Measurements from ENCODE around the gene BRSK1. TPM values are rescaled to one million over a fixed set of nuclear protein-coding genes. Genes with fewer than 3 reads are reported as not detected.

Gene BRSK1
- total and polyA plus RNA-seq, 2 of the 13 experiments (the other 11 are each of a cell fraction or from before 2014, with no cell fraction given): 0.18 to 1.2 TPM

GRCh38 chr19:55279770-55280643 is 3.8 kb upstream of the BRSK1 start, which contains the start of gene HSPBP1 (continued):
- TF ChIP-seq, protein P1, sequence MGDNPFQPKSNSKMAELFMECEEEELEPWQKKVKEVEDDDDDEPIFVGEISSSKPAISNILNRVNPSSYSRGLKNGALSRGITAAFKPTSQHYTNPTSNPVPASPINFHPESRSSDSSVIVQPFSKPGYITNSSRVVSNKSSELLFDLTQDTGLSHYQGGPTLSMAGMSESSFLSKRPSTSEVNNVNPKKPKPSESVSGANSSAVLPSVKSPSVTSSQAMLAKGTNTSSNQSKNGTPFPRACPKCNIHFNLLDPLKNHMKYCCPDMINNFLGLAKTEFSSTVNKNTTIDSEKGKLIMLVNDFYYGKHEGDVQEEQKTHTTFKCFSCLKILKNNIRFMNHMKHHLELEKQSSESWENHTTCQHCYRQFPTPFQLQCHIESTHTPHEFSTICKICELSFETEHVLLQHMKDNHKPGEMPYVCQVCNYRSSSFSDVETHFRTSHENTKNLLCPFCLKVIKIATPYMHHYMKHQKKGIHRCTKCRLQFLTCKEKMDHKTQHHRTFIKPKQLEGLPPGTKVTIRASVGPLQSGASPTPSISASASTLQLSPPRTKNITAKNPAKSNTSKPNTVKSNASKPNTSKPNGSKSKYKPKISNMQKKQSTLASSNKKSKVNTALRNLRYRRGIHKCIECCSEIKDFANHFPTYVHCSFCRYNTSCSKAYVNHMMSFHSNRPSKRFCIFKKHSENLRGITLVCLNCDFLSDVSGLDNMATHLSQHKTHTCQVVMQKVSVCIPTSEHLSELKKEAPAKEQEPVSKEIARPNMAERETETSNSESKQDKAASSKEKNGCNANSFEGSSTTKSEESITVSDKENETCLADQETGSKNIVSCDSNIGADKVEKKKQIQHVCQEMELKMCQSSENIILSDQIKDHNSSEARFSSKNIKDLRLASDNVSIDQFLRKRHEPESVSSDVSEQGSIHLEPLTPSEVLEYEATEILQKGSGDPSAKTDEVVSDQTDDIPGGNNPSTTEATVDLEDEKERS (CRISPR knock-in tag; IDR thresholded peaks at IDR 0.05): no peak
- TF ChIP-seq, protein P2, sequence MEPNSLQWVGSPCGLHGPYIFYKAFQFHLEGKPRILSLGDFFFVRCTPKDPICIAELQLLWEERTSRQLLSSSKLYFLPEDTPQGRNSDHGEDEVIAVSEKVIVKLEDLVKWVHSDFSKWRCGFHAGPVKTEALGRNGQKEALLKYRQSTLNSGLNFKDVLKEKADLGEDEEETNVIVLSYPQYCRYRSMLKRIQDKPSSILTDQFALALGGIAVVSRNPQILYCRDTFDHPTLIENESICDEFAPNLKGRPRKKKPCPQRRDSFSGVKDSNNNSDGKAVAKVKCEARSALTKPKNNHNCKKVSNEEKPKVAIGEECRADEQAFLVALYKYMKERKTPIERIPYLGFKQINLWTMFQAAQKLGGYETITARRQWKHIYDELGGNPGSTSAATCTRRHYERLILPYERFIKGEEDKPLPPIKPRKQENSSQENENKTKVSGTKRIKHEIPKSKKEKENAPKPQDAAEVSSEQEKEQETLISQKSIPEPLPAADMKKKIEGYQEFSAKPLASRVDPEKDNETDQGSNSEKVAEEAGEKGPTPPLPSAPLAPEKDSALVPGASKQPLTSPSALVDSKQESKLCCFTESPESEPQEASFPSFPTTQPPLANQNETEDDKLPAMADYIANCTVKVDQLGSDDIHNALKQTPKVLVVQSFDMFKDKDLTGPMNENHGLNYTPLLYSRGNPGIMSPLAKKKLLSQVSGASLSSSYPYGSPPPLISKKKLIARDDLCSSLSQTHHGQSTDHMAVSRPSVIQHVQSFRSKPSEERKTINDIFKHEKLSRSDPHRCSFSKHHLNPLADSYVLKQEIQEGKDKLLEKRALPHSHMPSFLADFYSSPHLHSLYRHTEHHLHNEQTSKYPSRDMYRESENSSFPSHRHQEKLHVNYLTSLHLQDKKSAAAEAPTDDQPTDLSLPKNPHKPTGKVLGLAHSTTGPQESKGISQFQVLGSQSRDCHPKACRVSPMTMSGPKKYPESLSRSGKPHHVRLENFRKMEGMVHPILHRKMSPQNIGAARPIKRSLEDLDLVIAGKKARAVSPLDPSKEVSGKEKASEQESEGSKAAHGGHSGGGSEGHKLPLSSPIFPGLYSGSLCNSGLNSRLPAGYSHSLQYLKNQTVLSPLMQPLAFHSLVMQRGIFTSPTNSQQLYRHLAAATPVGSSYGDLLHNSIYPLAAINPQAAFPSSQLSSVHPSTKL (CRISPR knock-in tag; IDR thresholded peaks at IDR 0.05): 0 out of 2 replicates have a peak, but pooled peaks have one; percentile 18
- TF ChIP-seq ZNF235 (CRISPR knock-in tag; IDR thresholded peaks at IDR 0.05; ENCODE audit: borderline replicate concordance) (0 out of 2 replicates have a peak, but pooled peaks have one; percentile 26), SIN3A (IDR thresholded peaks at IDR 0.05; ENCODE audit: borderline replicate concordance, low read depth, low read length) (0 out of 2 replicates have a peak, but pooled peaks have one; percentile 69), ZNF350 (CRISPR knock-in tag; IDR thresholded peaks at IDR 0.05; ENCODE audit: borderline replicate concordance, low read depth) (peak; percentile 62; the same call in 1 of the 2 replicates), ZC3H13 (CRISPR knock-in tag; IDR thresholded peaks at IDR 0.05) (no peak), SAP130 (CRISPR knock-in tag; IDR thresholded peaks at IDR 0.05; ENCODE audit: low read depth) (peak; percentile 96), ZNF143 (CRISPR knock-in tag; IDR thresholded peaks at IDR 0.05) (peak; percentile 55; the same call in 1 of the 2 replicates), ZNF138 (CRISPR knock-in tag; IDR thresholded peaks at IDR 0.05; ENCODE audit: low read depth) (no peak), BRD4 (CRISPR knock-in tag; IDR thresholded peaks at IDR 0.05) (no peak), NPAS2 (CRISPR knock-in tag; IDR thresholded peaks at IDR 0.05; ENCODE audit: borderline replicate concordance) (no peak), KLF12 (CRISPR knock-in tag; IDR thresholded peaks at IDR 0.05; ENCODE audit: borderline replicate concordance) (0 out of 2 replicates have a peak, but pooled peaks have one; percentile 52), POLR2A (IDR thresholded peaks at IDR 0.05; ENCODE audit: insufficient read depth in 1 of 2, low read depth in 2 of 2, low read length in 2 of 2) (peak; percentile 72 to 86), PREB (CRISPR knock-in tag; IDR thresholded peaks at IDR 0.05) (no peak), TCF7 (IDR thresholded peaks at IDR 0.05; ENCODE audit: low read depth) (no peak)
- TF ChIP-seq, protein P3, sequence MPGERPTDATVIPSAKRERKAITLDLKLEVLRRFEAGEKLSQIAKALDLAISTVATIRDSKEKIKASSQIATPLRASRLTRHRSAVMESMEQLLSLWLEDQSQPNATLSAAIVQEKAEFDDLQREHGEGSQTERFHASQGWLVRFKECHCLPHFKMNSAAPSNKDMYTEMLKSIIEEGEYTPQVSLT (CRISPR knock-in tag; IDR thresholded peaks at IDR 0.05; ENCODE audit: borderline replicate concordance, low read depth): no peak
- TF ChIP-seq, protein P4, sequence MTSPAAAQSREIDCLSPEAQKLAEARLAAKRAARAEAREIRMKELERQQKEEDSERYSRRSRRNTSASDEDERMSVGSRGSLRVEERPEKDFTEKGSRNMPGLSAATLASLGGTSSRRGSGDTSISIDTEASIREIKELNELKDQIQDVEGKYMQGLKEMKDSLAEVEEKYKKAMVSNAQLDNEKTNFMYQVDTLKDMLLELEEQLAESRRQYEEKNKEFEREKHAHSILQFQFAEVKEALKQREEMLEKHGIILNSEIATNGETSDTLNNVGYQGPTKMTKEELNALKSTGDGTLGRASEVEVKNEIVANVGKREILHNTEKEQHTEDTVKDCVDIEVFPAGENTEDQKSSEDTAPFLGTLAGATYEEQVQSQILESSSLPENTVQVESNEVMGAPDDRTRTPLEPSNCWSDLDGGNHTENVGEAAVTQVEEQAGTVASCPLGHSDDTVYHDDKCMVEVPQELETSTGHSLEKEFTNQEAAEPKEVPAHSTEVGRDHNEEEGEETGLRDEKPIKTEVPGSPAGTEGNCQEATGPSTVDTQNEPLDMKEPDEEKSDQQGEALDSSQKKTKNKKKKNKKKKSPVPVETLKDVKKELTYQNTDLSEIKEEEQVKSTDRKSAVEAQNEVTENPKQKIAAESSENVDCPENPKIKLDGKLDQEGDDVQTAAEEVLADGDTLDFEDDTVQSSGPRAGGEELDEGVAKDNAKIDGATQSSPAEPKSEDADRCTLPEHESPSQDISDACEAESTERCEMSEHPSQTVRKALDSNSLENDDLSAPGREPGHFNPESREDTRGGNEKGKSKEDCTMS (CRISPR knock-in tag; conservative IDR thresholded peaks at IDR 0.05): no peak
